HG03095 (cell line): ENCODE data around the gene KRTDAP.

Source experiments
- ATAC-seq: cut with Tn5 transposase; IDR thresholded peaks from one replicate; pipeline ENCODE4 v1.9.1; 2021; ENCODE audit warnings: moderate library complexity; ENCODE audit not compliant: unreplicated experiment

KRTDAP gene

GRCh38 chr19:35513628-35514281 lies 23.5 kb upstream of the KRTDAP start, which contains the start of gene DMKN:
Gene DMKN (minus strand): TSS chr19:35513649. CDS start chr19:35513475, 174 bp downstream.
- no peak for ATAC-seq

DNA sequence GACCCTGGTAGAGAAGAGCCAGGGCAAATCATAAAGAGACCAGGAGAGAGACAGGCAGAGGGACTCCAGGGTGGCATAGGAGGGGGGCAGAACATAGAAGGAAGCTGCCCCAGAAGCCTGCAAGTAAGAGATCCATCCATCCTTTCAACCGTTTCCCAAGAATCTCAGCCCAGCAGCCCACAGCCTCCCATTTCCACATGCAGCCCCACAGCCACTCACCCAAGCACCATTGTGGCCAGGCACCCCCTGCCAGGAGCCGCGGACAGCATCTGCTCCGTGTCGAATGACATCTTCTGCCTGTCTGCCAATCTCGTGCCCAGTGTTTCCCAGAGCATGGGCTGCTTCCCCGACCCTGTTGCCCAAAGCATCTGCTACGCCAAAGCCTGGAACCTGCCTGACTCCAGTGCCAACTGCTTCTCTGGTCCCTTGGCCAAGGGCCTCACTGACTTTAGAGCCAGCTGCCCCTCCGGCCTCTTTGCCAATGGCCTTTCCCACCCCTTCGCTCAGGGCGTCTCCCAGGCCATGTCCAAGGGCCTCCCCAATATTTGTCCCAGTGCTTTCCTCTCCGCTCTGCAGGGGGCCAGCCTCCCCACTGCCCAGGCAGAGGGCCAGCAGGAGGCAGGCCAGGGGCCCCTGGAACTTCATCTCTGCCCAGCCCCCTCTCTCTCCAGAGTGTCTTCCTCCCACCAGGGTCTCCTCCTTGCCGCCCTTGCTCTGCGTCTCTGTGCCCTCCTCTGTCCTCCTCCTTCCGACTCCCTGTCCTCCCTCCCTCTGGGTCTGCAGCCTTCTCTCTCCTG lies 22.8 kb upstream of the KRTDAP start:
- ATAC-seq = no peak

GRCh38 chr19:35511337-35511736 lies 21.1 kb upstream of the KRTDAP start:
- no peak for ATAC-seq

DNA sequence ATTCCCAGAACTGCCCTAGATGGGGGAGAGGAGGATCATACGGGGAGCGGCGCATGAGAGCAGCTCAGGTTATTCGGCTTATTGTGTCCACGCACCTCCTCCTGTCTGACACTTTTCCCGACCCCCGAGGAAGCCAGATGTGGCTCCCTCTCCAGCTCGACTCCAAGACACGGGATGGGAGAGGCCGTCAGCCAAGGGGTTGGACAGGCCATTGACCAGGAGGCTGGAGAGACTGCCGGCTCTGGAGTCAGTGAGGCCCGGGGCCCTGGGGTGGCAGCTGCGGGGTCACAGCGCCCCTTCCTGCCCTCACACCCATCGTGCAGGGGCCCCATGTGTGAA lies 20.3 kb upstream of the KRTDAP start:
- ATAC-seq = no peak

- peak; percentile 63 for ATAC-seq
Measured at GRCh38 chr19:35509861-35510625, 19.8 kb upstream of the KRTDAP start.

DNA sequence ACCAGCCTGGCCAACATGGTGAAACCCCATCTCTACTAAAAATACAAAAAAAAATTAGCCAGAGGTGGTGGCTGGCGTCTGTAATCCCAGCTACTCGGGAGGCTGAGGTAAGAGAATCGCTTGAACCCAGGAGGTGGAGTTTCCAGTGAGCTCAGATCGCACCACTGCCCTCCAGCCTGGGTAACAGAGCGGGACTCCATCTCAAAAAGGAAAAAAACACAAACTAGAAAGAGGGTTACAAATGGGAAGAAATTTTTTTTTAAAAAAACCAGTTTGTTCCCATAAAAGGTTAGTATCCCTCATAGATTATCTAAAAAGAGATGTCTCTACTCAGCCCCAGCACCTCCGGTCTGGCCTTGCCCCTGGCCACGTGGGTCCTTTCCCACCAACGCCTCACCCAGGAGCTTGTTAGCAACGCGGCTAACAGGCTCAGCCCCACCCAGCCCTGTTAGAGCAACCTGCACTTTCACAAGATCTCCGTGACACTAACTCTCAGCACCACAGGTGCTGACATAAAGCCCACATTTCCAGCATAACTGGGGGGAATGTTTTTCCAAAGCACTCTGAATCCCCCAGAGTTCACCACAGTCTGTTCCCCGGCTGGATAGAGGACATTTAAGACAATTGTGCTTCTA lies 18.9 kb upstream of the KRTDAP start:
- ATAC-seq = no peak

DNA sequence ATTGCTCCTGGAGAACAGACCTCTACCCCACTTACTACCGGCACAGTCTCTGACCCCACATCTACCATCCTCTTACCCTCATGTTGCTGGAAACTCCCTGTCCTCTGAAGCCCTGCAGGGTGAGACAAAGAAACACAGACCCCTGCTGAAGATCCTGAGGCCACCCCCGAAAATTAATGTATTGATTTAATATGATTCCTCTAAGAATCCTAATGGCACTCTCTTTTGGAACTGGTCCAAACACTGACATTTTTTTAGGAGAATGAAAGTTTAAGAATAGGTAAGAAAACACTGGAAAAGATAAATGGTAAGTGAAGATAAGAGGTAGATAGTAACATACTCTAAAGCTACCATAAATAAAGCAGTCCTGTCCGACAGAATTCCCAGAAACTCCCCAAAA lies 17.9 kb upstream of the KRTDAP start:
- no peak for ATAC-seq

DNA sequence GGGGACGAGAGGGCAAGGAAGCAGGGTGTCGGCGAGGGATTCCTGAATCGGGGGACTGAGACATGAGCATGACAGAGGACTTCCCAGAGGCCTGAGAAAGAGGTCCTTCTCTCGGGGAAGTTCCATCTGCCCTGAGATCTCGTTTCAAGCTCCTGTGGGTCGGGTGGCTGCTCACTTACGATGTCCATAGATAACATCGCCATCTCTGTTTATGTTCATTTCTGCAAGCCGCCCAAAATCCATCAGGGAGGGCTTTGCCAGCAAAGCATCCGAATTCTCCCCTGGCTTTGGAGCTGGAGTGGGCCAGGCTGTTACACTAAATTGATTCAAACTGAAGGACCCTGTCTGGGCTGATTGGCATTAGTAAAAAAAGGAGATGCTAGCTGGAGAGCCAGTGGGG lies 17.3 kb upstream of the KRTDAP start:
- no peak for ATAC-seq

DNA sequence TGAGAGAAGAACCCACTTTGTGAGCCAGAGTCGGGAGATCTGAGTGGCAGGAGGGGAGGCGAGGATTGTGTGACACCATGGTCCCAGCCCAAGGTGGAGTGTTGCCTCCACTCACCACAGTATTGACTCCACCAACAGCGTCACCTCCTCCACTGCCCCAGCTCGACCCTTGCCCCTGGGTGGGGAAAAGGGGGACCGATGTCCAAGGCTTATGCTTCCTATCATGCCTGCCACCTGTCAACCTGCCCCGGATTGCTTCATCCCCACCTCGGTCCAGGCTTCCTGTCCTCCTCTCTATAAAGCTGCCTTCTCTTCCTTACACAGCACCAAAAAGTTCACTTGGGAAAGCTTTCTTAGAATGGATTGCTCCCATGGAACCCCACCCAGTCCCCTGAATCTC lies 15.7 kb upstream of the KRTDAP start:
- no peak for ATAC-seq

DNA sequence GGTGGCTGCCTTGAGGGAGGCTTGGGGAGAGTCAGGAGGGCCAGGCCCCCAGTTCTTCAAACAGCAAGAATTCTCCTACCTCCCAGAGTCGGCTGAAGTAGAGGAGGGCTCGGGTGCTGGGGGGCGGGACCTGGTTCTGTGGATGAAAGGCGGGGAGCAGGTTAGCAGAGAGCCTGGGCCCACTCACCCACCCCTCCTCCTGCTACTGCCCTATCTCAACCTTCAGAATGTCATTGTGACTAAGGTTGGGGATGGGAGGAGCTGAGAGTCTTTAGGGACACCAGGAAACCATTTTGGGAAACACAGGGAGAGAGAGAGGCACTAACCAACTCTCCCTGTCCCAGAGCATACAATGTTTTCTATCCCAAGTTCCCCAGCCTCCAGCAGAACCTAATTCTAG lies 12.5 kb upstream of the KRTDAP start:
- ATAC-seq = no peak

- no peak for ATAC-seq
Measured at GRCh38 chr19:35501684-35502083, 11.4 kb upstream of the KRTDAP start.

GRCh38 chr19:35500611-35501010 lies 10.3 kb upstream of the KRTDAP start:
- no peak for ATAC-seq

DNA sequence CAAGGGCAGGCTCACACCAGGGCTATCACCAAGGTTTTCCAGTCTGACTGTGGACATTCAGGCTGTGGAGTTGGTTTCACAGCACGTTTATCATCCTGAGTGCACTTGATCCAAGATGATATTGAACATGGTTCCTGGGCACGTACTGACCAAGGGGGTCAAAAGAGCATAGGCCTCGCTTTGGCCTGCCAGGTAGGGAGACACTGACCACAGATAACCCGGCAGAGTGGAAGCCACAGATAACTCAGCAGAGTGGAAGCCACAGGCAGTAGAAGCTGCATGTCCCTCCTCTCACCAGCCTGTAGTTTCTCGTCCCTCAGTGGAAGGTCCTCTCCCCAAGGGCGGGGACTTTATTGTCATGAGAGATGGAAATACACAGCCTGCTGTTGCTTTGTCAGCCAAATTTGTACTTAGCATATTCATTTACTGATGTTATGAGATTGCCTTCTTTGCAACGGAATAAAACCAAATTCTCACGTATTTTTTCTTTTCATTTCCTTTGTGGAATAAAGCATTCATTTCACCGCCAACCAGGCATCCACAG lies 8.8 kb upstream of the KRTDAP start:
- no peak for ATAC-seq

DNA sequence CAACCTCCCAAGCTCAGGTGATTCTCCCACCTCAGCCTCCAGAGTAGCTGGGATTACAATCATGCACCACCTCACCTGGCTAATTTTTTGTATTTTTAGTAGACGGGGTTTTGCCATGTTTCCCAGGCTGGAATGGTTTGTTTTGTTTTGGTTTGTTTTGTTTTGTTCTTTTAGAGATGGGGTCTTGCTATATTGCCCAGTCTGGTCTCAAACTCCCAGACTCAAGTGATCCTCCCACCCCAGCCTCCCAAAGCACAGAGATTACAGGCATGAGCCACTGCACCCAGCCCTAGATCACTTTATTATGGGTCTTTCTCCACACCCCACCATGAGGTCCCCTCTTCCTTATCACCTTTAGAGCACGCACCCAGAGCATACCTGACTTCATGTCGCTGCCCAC lies 8.0 kb upstream of the KRTDAP start:
- no peak for ATAC-seq

- ATAC-seq = no peak
Measured at GRCh38 chr19:35497406-35497805, 7.1 kb upstream of the KRTDAP start.

DNA sequence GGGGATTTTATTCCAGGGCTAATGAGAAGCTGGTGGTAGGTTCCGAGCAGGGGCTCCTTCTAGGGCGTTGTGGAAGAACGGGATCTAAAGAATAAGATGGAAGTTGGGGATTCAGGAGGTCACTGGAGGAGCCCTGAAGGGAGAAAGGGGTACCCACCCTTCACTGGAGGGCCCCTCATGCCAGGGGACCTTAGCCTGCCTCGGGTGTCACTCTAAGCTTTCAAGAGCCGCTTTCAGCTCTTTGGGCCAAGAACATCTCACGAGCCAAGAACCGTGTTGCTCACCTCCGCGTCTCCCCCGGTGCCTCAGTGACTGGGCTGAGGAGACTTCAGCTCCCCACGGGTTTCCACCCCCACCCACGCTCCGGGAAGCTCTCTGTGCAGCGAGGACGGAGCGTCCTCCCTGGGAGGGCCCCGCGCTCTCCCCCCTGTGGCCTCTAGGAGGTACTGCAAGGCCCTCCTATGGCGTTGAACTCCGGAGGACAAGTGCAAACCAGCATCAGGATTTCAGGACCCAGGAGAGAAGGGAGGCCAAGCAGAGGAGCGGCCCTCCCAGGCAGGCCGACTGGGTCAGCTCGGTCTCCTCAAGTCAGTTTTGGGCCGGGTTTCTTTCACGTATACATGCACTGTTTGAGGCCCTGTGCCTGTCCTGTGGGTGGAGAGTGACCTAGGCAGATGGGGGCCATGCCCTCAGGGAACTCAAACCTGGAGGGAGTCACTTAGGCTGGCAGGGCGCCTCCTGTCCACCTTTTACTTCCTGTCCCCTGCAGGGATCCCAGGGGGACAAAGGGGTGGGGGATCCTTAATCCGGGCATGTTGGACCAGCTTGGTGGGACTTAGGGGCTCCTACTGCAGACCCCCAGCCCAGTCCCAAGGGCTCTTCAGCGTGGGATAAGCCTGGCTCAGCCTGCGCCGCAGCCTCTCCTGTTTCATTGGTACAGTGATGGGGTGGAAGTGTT lies 5.1 kb upstream of the KRTDAP start:
- no peak for ATAC-seq

- ATAC-seq = no peak
Measured at GRCh38 chr19:35493971-35494370, 3.7 kb upstream of the KRTDAP start.

DNA sequence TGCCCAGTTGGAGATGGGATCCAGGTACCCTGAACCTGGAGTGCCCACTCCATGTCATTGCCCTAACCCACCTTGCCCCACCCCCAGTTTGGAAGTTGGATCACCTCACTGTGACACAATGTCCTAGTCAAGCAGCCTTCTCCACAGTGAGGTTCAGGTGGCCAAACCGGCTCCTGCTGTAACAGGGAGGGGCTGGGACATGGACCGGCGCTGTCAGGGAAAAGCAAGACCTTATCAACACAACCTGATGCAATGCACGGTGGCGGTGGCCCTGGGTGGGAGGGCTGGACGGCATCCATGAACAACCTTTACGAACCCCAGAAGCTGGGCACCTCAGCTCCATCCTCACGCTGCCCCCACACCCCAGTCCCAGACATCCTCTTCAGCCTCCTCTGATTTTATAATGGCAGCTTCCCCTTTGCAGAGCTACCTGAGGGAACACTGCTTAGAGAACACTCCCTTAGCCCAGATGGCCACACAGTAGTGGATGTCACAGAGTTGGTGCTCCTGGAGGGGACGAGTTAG lies 1.6 kb upstream of the KRTDAP start:
- no peak for ATAC-seq

GRCh38 chr19:35488677-35489076 lies 1.6 kb downstream of the KRTDAP start:
- ATAC-seq = no peak

GRCh38 chr19:35487656-35488182 lies 2.5 kb downstream of the KRTDAP start:
- ATAC-seq = no peak
